ENCODE data around the gene POSTN. TPM values are rescaled to one million over a fixed set of nuclear protein-coding genes. Genes with fewer than 3 reads are reported as not detected.
"Not testable (repeated sequence)": the region's sequence is repeated elsewhere in the genome, so short reads cannot be mapped to it uniquely, and the experiment has no call there.

The POSTN gene
- total RNA-seq, 1 donor from 2014 or later, result 42.2 TPM

DNA sequence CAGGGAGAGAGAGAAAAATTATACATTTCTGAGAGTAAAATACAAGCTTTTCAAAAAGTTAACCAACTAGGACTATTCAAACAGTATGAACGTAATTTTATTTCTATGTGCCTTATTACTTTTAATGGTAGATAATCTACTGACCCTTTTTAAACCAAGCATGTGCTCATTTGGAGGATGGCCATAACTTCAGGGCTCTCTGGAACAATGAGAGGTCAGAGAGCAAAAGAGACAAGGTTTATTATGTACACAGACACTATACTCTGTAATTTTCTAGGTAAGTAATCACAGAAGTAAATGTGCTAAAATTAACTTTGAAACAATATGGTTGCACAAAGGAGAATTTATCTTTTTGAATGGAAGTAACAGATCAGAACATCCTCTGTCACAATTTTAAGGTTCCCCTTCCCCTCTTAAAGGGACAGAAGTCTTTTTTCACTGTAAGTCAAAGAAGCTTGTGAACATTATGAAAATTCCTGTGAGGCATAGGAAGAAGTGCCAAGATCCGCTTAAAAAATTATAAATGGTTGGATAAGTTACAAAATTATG, 1.0 kb downstream of the POSTN start:
- DNase-seq (ENCODE audit: low spot score), result no peak

DNA sequence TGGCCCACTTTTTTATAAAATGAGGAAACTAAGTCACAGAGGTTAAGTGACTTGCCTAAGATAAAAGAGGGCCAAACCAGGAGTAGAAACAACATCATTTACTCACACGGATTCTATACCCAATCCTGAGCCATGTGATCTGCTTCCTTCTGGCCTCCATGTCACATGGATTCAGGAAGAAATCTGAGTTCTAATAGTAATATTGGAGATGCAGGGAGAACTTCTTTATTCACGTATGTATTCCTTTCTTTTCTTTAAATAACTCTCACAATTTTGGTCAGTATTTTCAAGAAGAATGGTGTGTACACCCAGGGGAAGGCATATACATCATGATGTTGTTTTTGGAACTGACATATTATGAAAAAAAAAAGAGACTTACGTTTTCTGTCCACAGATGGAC, 1.8 kb downstream of the POSTN start:
- DNase-seq (ENCODE audit: low spot score), result no peak

DNA sequence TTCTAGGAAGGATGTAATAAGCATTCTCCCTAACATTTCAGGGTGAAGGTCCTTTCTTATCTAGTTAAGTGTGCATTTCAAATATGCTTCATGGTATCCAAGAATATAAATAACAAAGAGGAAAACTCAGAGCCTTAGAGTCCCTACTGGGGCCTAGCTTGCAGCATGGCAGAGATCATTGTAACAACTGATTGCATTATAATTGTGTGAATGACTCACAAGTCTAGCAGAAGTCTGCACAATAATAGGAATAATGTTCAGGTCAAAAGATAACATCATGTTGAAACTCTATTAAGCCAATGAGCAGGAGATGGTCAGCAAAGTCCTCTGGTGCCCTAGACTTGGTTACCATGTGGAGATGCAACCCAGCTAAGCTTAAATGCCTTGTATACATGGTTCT, 3.4 kb downstream of the POSTN start:
- no peak for DNase-seq (ENCODE audit: low spot score)

DNA sequence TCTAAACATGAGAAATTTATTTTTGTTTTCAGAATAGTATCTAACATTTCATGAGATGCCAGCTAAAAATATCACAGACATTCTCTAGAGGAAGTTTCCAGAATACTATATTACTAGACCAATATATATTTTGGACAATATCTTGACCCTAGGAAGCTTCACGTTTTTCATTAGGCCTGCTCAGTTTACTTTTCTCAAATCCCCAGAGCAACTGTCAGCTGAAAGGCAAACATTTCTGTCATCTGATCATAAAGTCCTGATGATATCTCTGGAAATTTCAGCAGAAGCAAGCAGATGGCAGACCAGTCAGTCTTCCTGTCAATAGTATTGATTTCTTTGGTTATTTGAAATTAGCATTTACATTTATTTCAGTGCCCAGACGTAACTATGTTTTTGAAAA, 4.0 kb downstream of the POSTN start:
- DNase-seq (ENCODE audit: low spot score), result no peak

DNA sequence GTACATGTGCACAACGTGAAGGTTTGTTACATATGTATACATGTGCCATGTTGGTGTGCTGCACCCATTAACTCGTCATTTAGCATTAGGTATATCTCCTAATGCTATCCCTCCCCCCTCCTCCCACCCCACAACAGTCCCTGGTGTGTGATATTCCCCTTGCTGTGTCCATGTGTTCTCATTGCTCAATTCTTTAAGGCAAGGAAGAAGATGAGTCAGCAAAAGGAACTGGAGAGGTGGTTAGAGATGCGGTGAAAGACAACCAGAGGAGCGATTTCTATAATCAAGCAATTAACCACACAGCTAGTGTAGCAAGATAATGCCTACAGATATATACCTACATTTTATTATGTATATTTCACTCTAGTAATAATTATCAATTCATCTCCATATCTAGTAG, 9.2 kb downstream of the POSTN start:
- not testable (repeated sequence) for DNase-seq (ENCODE audit: low spot score)

DNA sequence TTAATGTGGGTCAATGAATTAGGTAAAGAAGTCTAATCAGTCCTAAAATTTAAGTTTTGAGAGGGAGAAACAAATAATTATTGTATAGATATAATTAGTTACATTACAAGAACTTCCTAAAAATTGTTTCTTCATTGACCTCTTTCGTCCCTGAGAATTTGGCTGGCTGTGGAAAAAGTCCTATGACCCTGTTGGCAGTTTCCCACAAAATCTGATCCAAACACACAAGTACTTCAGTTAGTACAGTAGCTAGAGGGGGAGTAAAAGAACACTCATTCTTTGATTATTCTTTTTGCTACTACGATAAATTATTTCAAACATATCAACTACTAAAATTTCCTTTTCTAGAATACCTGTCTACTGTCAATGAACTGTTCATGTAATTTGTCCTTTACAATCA, 11.3 kb downstream of the POSTN start:
- DNase-seq (ENCODE audit: low spot score), result no peak

DNA sequence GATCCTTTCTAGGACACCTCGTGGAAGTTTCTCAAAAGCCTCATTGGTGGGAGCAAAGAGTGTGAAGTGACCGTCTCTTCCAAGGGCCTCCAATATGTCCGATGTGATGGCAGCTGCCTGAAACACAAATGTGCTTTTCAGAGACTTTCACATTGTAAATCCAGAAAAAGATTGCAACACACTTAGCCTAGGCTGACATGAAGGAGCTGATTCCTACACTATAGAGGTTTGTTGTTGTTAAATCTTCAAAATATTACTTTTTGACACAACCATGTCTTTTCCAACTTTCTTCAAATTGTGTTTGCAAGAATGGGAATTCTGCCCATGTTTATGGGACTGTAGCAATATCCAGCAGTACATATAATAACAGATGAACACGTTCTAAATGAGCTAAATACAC, 12.4 kb downstream of the POSTN start:
- no peak for DNase-seq (ENCODE audit: low spot score)

DNA sequence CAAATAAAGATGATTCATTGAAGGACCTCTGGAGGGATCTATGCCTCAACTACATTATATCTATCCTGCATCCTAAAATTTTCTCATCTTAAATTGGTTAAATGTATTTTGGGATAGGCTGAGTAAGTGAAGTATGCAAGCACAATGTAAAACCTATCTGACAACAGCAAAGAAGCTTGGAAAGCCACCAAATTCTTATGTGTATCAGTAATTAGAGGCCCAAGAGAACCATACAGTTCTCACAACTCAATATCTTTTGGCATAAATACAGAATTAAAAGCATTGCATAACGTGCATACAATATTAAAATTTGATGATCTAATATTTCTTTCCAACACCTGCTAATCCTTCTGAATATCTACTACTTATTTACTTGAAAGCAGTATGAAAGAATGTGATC, 13.0 kb downstream of the POSTN start:
- DNase-seq (ENCODE audit: low spot score), result no peak

DNA sequence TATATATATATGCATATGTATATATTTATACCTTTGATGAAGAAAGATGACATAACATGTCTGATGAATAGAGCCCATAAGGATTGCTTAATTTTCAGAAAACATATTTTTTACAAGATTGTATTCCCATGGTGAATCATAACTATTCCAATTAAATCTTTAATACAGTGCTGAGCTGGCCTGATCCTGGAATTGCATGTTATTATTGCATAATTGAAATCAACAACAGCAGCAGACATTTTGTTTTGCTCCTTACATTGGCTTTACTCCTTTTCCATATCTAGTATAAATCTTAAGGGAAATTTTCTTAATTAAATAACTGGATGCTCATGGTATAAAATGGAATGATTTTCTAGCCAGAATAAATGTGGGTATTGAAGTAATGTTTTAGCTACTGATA, 22.0 kb downstream of the POSTN start:
- no peak for DNase-seq (ENCODE audit: low spot score)

DNA sequence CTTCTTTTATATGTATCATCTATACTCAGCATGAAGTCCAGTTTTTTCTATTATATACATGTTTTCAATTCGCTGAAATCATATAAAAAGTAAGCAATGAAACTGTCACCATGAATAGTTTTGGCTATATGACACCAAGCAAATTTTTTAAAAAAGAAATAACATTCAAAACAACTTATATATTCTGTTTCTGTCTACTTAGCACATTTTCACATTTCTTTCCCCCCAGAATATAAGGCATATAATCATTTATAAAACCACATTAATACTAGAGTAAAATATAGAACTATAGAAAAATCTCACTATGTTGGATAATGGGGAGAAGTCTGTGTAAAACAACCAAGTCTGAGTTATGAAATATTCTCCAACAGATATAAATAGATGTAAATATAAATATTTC, 33.1 kb downstream of the POSTN start:
- no peak for DNase-seq (ENCODE audit: low spot score)

DNA sequence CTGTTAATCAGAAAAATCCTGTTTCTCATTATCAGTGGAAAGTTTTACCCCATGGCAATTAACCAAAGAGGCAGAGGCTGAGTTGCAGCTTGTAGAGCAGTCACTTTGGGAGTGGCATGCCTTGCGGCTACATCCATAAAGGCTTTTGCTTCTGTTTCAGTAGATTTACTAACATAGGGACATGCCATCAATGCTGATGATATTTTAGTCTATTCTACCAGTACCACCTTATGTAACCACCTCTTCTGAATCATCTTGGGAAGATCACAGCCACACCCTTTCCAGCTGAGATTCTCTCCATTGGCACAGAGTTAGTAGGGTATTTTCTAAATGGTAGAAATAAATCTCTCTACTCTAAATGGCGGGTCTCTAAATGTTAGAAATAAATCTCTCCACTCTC, 37.5 kb downstream of the POSTN start:
- DNase-seq (ENCODE audit: low spot score), result no peak

DNA sequence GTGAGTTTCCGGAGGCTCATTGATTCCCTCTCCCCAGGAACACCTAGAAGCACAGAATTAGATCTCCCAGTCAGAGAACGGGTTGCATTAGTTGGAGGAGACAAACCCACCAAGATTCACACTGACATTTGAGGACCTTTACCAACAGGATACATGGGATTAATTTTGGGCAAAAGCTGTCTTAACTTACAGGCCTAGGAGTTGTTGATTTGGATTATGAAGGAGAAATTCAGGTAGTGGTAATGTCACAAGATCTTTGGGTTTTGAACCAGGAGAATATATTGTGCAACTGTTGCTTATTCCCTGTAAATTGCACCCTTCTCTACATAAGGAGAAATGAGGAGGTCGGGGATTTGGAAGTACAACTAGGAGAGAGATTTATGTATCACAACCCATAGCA, 38.0 kb downstream of the POSTN start:
- no peak for DNase-seq (ENCODE audit: low spot score)

DNA sequence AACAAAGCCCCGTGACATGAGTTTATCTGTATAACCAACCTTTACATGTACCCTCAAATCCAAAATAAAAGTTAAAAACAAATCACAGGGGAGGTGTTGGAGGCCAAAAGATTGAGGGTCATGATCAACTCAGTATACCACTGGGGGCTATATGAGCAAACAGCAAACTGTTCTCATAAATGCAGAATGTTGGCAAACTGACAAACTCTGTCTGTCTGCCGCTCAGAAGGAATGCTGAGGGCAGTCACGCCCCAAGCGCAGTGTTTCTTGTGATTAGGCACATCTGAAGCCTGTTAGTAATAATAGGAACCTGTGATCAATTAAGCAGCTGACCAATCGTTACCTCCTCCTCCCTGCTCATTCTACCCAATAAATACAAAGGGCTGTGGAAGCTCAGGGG, 39.8 kb downstream of the POSTN start:
- not testable (repeated sequence) for DNase-seq (ENCODE audit: low spot score)

DNA sequence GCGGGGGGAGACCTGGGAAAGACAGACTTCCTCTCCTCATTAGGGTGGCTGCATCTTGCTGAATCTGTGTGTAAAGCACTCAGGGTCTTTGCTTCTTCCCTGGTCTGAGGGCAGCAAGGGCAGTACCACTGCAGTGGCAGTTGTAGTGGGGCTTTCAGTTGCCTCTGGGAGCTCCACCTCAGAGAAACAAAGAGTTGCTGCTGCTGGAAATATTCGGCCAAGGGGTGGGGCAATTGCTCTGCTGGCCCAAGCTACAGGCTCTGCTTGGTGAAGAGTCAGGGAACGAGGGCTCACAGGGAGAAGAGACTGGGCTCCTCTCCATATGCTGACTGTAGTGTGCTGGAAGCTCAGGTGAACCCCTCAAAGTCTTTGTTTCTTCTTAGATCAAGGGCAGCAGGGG, 52.5 kb downstream of the POSTN start:
- DNase-seq (ENCODE audit: low spot score), result no peak

DNA sequence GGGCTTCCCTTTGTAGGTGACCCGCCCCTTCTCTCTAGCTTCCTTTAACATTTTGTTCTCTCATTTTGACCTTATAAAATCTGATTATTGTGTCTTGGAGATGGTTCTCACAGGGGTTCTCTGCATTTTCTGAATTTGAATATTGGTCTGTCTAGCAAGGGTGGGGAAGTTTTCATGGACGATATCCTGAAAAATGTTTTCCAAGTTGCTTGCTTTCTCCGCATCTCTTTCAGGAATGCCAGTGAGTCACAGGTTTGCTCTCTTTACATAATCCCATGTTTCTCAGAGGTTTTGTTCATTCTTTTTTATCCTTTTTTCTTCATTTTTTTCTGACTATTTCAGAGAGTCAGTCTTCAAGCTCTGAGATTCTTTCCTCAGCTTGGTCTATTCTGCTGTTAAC, 53.6 kb downstream of the POSTN start:
- DNase-seq (ENCODE audit: low spot score), result no peak

DNA sequence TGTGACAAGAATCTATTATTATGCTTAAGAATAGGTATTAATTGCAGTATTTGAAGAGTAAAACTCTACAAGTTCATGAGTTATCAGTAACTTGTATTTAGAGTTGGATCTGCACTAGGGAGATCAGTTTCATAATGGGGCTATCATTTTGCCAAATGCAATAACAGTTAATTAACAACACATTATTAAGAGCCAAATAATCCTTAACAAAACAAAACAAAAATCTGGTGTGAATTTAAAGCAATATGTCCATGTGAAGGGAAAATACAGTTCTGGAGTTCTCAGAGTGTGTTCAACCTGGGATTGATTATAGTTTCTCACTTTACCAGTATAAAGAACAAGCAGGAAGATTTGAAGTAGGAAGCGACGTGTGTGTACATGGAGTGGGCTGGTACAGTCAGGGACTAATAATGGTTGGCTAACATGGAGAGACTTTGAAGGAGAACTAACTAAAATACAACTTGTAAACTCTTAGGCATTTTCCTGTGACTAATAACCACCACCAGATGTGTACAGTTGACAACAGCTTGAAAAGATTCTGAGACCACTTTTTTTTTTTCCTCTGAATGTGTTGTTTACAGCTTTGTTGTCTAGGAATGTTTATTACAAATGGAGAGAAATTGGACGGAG, 58.5 kb downstream of the POSTN start:
- no peak for DNase-seq (ENCODE audit: low spot score)

DNA sequence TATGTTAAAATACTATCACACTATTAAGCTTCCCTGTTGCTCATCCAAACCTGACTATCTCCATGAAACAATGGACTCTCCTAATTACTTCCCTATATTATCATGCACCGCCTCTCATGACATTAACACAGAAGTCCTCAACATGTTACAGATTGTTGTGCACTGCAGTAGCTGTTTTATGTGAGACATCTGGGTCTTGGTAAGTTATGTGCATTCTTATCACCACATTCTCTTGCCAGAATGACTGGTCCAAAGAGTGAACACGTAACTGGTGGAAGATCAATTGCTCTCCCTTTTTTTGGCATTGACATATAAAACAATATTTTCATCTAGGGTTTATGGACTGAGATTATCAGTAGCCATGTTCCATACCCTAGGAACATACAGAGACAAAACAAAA, 59.4 kb downstream of the POSTN start:
- no peak for DNase-seq (ENCODE audit: low spot score)

DNA sequence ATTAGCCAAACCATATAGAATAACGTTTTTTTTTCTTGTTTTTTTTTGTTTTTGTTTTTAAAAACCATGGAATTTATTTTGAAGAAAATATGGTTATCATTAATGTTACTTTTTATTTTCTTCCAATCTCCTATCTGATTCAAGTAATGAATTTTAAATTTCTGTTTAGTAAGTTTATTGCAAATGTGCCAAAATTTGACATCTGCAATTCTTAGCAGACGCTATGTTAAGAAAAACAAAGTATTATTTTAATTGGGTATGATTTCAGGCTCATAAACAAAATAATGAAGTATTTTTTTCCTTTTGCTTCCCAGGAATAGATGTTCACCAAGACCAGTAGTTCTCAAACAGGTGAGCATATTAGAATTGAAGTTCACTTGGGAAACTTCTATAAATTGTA, 63.1 kb downstream of the POSTN start:
- no peak for DNase-seq (ENCODE audit: low spot score)

DNA sequence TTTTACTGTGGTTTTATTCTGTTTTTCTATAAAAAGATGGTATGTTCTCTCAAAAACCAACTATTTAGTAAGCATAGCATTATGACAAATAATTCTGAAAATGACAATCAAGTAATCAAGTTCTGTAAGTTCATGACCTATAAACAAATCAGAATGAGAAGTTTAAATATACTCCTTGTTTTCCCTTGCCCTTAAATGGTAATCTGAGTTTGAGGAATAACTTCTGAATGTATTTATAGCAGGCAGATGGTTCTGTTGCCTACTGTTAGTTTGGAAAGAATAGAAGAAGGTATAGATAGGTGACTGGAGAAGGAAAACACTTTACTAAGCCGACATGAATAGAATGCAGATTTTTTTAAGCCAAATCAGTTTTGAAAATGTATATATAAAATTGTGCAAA, 63.9 kb downstream of the POSTN start:
- no peak for DNase-seq (ENCODE audit: low spot score)

DNA sequence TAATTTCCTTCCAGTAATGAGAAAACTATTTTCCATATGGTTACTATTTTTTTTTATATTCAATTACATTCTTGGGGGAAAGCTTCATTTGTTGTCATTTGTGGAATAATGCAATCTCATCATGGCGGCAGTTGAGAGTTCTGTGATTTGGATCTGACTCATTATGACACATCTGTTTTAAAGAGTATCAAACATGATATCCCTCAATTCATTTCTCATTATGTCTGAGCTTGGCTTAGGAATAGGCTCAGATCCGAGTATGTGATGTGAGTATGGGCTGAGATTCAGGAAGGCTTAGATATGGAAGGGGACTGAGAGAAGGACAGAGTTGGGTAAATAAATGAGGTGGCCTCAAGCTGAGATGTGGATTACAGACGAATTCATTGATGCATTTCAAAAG, 64.4 kb downstream of the POSTN start:
- no peak for DNase-seq (ENCODE audit: low spot score)

DNA sequence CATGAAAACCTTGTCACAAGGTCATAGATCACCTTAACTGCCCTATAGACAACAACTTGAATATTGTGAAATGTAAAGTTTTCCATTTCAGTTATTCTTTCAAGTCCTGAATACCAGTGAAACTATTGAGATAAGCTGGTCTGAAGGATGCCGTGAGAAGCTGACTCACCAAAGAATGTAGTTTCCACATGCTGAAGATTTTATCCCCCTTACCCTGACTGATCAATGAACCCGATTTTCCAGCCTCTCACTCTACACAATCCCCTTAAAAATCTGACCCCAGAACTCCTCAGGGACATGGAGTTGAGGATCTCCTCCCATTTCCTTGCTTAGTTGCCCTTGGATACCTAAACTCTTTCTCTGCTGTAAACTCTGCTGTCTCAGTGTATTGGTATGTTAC, 67.5 kb downstream of the POSTN start:
- no peak for DNase-seq (ENCODE audit: low spot score)

DNA sequence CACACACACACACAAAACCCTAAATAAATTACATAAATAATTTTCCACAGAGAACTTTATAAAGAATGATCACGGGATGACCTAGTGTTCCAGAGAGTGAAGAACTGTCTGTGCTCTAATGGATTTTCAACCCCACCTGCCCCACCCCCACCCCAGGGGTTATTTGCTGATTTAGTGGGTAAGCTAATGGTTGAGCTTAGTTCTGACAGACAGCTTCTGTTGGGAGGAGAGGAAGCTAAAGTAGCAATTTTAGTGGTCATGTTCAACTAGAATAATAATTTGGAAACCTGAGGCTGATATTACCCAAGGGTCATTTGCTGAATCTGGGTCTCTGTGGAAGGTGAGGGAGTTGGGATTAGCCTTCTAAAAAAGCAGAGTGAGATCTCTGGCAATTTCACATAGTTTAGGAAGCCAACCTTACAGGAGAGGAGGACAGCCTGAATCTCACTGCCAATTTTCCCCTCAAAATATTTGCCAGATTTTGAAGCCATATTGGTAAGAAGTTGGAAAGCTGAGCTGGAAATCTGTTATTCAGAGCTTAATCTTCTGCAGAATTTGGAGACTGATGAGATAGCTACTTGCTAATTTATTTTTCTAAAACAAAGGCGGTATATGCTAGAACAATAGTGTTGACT, 68.7 kb downstream of the POSTN start:
- no peak for DNase-seq (ENCODE audit: low spot score)

Data from mesenteric fat pad (tissue), 1 donor.